ENCODE results near the gene RNF214.

RNF214 gene

DNA sequence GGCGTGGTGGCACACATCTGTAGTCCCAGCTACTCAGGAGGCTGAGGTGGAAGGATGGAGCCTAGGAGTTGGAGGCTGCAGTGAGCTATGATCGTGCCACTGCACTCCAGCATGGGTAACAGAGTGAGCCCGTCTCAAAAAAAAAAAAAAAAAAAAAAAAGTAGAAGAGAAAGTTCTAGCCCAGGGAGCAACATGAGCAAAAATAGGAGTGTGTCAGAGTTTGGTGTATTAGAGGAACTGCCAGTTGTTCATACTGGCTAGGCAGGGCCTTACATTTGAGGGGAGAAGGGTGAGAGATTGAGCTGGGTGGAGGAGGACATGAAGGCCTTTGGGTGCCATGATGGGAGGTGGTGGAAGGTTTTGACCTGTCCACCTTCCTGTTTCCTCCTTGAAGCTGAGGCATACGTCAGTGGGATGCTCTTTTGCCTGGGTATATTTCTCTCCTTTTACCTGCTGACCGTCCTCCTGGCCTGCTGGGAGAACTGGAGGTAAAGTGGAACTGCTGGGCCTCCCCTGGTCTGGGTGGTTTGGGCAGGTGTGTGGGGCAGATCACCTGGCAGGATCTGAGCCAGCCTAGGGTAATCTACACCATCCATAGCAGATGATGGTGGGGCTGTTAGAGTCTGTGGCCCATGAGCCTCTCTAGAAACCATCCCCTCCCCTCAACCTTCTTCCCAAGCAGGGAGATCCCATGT, 46.6 kb upstream of the RNF214 start:
- TF ChIP-seq, protein P1, sequence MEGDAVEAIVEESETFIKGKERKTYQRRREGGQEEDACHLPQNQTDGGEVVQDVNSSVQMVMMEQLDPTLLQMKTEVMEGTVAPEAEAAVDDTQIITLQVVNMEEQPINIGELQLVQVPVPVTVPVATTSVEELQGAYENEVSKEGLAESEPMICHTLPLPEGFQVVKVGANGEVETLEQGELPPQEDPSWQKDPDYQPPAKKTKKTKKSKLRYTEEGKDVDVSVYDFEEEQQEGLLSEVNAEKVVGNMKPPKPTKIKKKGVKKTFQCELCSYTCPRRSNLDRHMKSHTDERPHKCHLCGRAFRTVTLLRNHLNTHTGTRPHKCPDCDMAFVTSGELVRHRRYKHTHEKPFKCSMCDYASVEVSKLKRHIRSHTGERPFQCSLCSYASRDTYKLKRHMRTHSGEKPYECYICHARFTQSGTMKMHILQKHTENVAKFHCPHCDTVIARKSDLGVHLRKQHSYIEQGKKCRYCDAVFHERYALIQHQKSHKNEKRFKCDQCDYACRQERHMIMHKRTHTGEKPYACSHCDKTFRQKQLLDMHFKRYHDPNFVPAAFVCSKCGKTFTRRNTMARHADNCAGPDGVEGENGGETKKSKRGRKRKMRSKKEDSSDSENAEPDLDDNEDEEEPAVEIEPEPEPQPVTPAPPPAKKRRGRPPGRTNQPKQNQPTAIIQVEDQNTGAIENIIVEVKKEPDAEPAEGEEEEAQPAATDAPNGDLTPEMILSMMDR (conservative IDR thresholded peaks at IDR 0.05; ENCODE audit: low read length): no peak
- TF ChIP-seq EZH2phosphoT487 (IDR thresholded peaks at IDR 0.05; ENCODE audit: borderline replicate concordance): no peak
- Histone ChIP-seq H3K4me2 (ENCODE audit: low read depth, low read length, poor library complexity, severe bottlenecking) (no peak overlapping the region), H3K9ac (ENCODE audit: low read depth, low read length, poor library complexity, severe bottlenecking) (no peak overlapping the region), H4K20me1 (ENCODE audit: insufficient read depth, low read length, poor library complexity, severe bottlenecking) (no peaks in the 10 kb centered on the region), H3K79me2 (ENCODE audit: insufficient read depth, low read length) (no peaks in the 10 kb centered on the region), H3K9me3 (ENCODE audit: insufficient read depth, low read depth, low read length) (no peaks in the 10 kb centered on the region), H3K27me3 (ENCODE audit: insufficient read depth, low read length, poor library complexity, severe bottlenecking) (no peaks in the 10 kb centered on the region), H3K4me3 (ENCODE audit: low read length, poor library complexity, severe bottlenecking) (no peak overlapping the region), H2AFZ (ENCODE audit: low read length) (no peak overlapping the region), H3F3A (ENCODE audit: low read depth) (no peaks in the 10 kb centered on the region), H3K9me2 (replicated peaks; ENCODE audit: low read depth, low read length) (no peaks in the 10 kb centered on the region), H3K36me3 (ENCODE audit: insufficient read depth, low read length) (no peaks in the 10 kb centered on the region; the same call in 1 of the 2 replicates), H3K4me1 (ENCODE audit: insufficient read depth, low read length, poor library complexity, severe bottlenecking) (peaks cover 2% of the 10 kb centered on the region)

DNA sequence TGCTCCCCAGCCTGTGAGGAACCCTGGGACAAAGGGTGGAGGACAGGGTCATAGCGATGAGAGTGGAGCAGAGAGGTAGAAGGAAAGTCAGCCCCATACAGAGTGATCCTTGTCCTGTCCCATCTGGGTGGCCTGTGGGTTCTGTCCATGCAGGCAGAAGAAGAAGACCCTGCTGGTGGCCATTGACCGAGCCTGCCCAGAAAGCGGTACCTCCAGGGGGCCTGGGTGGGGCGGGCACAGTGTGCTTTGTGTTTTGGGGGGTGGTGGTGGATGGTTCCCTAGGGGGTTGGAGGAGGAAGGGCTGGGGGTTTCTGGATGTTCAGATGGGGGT, 46.1 kb upstream of the RNF214 start:
- Histone ChIP-seq H3K27me3 (ENCODE audit: insufficient read depth, low read length, poor library complexity, severe bottlenecking) (no peaks in the 10 kb centered on the region), H4K20me1 (ENCODE audit: insufficient read depth, low read length, poor library complexity, severe bottlenecking) (no peaks in the 10 kb centered on the region), H3F3A (ENCODE audit: low read depth) (no peaks in the 10 kb centered on the region), H3K4me1 (ENCODE audit: insufficient read depth, low read length, poor library complexity, severe bottlenecking) (no peaks in the 10 kb centered on the region), H3K4me2 (ENCODE audit: low read depth, low read length, poor library complexity, severe bottlenecking) (no peak overlapping the region), H2AFZ (ENCODE audit: low read length) (no peak overlapping the region), H3K9me3 (ENCODE audit: insufficient read depth, low read depth, low read length) (no peaks in the 10 kb centered on the region), H3K36me3 (ENCODE audit: insufficient read depth, low read length) (no peaks in the 10 kb centered on the region; the same call in 1 of the 2 replicates), H3K4me3 (ENCODE audit: low read length, poor library complexity, severe bottlenecking) (no peak overlapping the region), H3K9me2 (replicated peaks; ENCODE audit: low read depth, low read length) (no peaks in the 10 kb centered on the region), H3K9ac (ENCODE audit: low read depth, low read length, poor library complexity, severe bottlenecking) (no peak overlapping the region), H3K79me2 (ENCODE audit: insufficient read depth, low read length) (no peaks in the 10 kb centered on the region)
- TF ChIP-seq, protein P1 (conservative IDR thresholded peaks at IDR 0.05; ENCODE audit: low read length): no peak
- TF ChIP-seq EZH2phosphoT487 (IDR thresholded peaks at IDR 0.05; ENCODE audit: borderline replicate concordance): no peak

DNA sequence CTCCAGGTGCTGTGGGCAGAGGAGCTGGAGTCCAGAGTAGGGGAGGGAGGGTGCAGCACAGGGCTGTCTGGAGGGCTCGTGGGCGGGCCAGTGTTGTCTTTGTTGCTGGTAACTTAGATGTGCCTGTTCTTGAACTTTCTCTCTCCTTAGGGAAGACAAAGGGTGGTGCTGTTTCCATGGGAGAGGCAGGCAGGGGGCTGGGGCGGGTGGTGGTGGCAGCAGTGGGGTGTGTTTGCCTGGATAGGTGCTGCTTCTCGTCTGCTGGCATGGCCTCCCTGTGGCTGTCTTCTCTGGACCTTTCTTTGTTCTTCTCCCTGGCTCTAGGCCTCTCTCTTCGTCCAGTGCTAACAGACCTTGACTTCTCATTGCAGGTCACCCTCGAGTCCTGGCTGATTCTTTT, 45.5 kb upstream of the RNF214 start:
- no peak for TF ChIP-seq EZH2phosphoT487 (IDR thresholded peaks at IDR 0.05; ENCODE audit: borderline replicate concordance)
- no peaks in the 10 kb centered on the region for H3K79me2 ChIP-seq (ENCODE audit: insufficient read depth, low read length)
- H3K9me3 ChIP-seq (ENCODE audit: insufficient read depth, low read depth, low read length): no peaks in the 10 kb centered on the region
- H2AFZ ChIP-seq (ENCODE audit: low read length): no peak overlapping the region
- no peaks in the 10 kb centered on the region for H3K27me3 ChIP-seq (ENCODE audit: insufficient read depth, low read length, poor library complexity, severe bottlenecking)
- H3K4me2 ChIP-seq (ENCODE audit: low read depth, low read length, poor library complexity, severe bottlenecking): no peak overlapping the region
- no peak overlapping the region for H3K9ac ChIP-seq (ENCODE audit: low read depth, low read length, poor library complexity, severe bottlenecking)
- no peaks in the 10 kb centered on the region; the same call in 1 of the 2 replicates for H3K36me3 ChIP-seq (ENCODE audit: insufficient read depth, low read length)
- no peaks in the 10 kb centered on the region for H3F3A ChIP-seq (ENCODE audit: low read depth)
- no peak overlapping the region for H3K4me3 ChIP-seq (ENCODE audit: low read length, poor library complexity, severe bottlenecking)
- H3K4me1 ChIP-seq (ENCODE audit: insufficient read depth, low read length, poor library complexity, severe bottlenecking): no peaks in the 10 kb centered on the region
- H3K9me2 ChIP-seq (replicated peaks; ENCODE audit: low read depth, low read length): no peaks in the 10 kb centered on the region
- no peaks in the 10 kb centered on the region for H4K20me1 ChIP-seq (ENCODE audit: insufficient read depth, low read length, poor library complexity, severe bottlenecking)

DNA sequence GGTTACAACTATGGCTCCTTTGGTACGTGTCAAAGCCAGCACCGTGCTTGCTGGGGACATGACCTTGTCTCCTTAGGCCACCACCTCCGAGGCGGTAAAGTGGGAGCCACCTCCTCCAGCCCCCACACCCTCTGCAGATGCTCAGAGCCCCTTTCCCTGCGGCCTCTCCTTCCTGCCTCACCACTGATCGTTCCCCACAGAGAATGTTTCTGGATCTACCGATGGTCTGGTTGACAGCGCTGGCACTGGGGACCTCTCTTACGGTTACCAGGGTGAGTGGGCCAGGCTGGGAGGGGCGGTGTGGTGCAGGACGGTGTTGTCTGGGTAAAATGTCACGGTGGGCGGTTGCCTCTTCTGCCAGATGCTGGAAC, 45.1 kb upstream of the RNF214 start:
- Histone ChIP-seq H4K20me1 (ENCODE audit: insufficient read depth, low read length, poor library complexity, severe bottlenecking) (no peaks in the 10 kb centered on the region), H3K79me2 (ENCODE audit: insufficient read depth, low read length) (no peaks in the 10 kb centered on the region), H3K9me2 (replicated peaks; ENCODE audit: low read depth, low read length) (no peaks in the 10 kb centered on the region), H3K9me3 (ENCODE audit: insufficient read depth, low read depth, low read length) (no peaks in the 10 kb centered on the region), H3K27me3 (ENCODE audit: insufficient read depth, low read length, poor library complexity, severe bottlenecking) (no peaks in the 10 kb centered on the region), H3K4me1 (ENCODE audit: insufficient read depth, low read length, poor library complexity, severe bottlenecking) (no peaks in the 10 kb centered on the region), H3F3A (ENCODE audit: low read depth) (no peaks in the 10 kb centered on the region), H3K4me2 (ENCODE audit: low read depth, low read length, poor library complexity, severe bottlenecking) (no peak overlapping the region), H3K36me3 (ENCODE audit: insufficient read depth, low read length) (no peaks in the 10 kb centered on the region; the same call in 1 of the 2 replicates), H3K9ac (ENCODE audit: low read depth, low read length, poor library complexity, severe bottlenecking) (no peak overlapping the region), H2AFZ (ENCODE audit: low read length) (no peak overlapping the region), H3K4me3 (ENCODE audit: low read length, poor library complexity, severe bottlenecking) (no peak overlapping the region)
- TF ChIP-seq EZH2phosphoT487 (IDR thresholded peaks at IDR 0.05; ENCODE audit: borderline replicate concordance): no peak
- TF ChIP-seq, protein P1 (conservative IDR thresholded peaks at IDR 0.05; ENCODE audit: low read length): no peak
